Retinal pigment epithelial cell (primary cell): Measurements from ENCODE around the gene SORCS2.

Experiments
- DNase-seq: peaks from one replicate; pipeline ENCODE4 v3.0.0-alpha.2; 2010; ENCODE audit warnings: low read depth
- H3K4me3 ChIP-seq: 2 replicates; pipeline ENCODE4 v1.5.1; 2011; ENCODE audit warnings: mild to moderate bottlenecking, low read length, control low read depth, moderate library complexity
- TF ChIP-seq, protein P1 (sequence below): conservative IDR thresholded peaks from 2 replicates; pipeline ENCODE4 v1.5.1; 2011; ENCODE audit warnings: low read depth, low read length, control low read depth, inconsistent platforms

SORCS2 gene

DNA sequence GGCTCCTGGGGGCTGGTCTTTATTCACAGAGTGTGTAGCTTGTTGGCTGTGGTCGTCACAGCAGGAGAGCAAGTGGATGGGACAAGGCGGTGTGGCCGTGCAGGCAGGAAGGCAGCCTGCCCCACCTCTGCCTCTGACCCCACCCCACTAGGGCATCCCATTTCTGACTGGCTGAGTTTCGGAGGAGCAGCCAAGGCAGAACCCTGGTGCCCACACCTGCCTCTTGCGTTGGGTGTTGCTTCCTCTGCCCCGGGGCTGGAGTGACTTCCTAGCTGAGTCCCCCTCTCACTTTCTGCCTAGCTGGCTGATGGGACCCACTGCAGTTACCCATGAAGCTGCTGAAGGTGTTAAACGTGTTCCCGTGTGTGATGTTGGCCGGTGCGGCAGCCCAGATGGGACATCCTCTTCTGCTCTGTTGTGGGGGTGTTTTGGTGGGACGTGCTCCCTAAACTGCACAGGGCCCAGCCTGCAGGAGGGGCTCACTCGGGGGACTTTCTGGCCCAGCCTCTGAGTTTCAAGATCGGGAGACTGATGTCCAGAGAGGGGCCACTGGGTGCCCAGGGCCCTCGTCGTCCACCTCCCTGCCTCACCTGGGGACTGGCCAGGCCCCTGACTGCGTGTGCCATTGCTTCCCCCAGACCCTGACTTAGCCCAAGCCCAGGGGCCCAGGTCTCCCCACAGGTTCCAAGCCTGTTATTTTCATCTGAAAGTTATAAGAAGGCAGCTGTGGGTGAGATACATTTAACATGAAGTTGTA lies 140.9 kb downstream of the SORCS2 start:
- TF ChIP-seq, protein P1, sequence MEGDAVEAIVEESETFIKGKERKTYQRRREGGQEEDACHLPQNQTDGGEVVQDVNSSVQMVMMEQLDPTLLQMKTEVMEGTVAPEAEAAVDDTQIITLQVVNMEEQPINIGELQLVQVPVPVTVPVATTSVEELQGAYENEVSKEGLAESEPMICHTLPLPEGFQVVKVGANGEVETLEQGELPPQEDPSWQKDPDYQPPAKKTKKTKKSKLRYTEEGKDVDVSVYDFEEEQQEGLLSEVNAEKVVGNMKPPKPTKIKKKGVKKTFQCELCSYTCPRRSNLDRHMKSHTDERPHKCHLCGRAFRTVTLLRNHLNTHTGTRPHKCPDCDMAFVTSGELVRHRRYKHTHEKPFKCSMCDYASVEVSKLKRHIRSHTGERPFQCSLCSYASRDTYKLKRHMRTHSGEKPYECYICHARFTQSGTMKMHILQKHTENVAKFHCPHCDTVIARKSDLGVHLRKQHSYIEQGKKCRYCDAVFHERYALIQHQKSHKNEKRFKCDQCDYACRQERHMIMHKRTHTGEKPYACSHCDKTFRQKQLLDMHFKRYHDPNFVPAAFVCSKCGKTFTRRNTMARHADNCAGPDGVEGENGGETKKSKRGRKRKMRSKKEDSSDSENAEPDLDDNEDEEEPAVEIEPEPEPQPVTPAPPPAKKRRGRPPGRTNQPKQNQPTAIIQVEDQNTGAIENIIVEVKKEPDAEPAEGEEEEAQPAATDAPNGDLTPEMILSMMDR = no peak
- no peak overlapping the region for H3K4me3 ChIP-seq
- no peak for DNase-seq

DNA sequence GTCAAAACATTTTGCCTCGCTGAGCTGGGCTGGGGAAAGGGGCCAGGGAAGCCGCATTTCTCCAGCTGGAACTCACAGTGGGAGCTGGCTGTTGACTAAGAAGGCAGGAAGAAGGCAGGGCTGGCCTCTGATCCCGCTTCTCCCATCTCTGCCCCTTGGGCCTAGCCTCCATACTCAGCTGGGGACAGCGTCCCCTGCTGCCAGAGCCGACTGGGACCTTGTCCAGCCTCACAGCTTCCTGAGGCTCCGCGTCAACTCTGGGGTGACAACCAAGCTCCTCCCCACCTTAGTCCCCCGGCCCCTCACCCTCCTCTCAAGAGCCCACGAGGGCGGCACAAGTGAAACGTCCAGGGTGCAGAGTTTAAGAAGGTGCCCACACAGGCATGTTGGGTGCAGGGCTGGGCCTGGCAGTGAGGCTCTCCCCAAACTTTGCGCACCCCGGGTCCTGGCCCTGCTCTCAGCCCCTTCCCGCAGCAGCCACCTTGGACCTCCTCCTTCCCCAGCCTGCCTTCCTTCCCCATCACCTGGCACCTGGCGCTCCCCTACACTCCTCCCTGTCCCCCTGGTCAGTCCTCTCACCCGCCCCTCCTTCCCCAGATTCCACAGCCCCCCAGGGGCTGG lies 141.6 kb downstream of the SORCS2 start:
- TF ChIP-seq, protein P1 = no peak
- DNase-seq = no peak
- H3K4me3 ChIP-seq = no peak overlapping the region

DNA sequence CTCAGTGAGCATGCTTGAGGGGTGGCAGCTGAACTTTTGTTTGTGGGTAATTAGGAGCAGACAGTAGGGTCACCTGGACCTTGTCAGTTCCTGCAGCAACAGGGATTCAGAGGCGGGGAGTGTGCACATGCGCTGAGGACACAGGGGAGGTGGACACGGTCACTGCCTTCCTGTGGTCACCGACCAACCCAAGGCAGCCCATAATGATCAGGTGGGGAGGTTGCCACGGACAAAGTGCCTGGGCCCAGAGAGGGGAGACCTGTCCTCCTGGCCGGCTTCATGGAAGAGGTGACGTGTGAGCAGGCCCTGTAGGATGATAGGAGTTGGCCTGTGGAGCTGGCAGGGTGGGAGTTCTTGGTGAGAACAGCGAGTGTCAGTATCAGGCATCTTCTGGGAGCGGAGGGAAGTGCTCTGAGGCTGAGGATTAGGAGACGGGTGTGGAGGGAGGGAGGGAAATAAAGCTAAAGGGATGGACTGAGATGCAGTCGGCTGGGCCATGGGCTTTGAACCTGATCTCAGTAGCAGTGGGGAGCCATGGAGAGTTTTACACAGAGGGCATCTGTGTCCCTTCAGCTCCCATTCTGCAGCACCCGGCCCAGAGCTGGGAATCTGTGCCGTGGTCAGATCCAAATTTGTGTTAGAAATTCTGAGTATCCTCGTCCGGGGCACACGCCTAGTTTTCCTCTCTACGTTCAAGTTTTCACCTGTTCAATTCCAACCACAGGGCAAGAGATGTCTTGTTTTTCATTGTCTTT lies 142.4 kb downstream of the SORCS2 start:
- TF ChIP-seq, protein P1 = no peak
- H3K4me3 ChIP-seq = no peak overlapping the region
- DNase-seq = no peak

DNA sequence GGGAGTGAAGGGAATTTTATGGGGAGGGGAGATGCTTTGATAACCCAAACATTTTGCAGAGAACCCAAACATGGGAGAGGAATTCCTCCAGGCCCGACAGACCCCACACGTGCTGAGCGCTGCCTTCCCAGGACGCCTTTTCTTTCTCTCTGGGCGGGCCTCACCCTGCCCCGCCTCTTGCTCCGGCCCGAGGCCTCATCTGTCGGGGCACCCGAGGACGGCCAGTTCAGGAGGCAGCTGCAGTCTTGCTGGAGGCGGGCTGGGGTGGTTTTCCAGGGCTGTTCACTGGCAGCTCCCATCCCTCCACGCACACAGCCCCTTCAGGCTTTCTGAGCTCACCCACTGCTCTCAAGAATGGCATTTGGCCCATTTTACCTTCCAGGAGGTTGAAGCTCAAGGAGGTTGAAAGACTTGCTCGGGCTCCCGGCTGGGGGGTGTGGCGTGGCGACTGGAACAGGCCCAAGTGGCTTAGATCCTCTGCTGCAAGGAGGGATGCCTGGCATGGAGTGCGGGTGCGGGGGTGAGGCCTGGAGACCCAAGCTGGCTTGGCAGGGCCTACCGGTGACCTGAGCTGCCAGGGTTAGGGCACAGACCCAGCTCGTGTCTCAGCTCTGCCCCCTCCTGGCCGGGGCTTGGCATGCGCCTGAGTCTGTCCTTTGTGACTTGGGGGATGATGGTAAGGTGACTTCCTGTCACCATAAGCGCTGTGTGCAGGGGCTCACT lies 143.2 kb downstream of the SORCS2 start:
- no peak for DNase-seq
- no peak overlapping the region for H3K4me3 ChIP-seq
- TF ChIP-seq, protein P1 = peak; percentile 89

DNA sequence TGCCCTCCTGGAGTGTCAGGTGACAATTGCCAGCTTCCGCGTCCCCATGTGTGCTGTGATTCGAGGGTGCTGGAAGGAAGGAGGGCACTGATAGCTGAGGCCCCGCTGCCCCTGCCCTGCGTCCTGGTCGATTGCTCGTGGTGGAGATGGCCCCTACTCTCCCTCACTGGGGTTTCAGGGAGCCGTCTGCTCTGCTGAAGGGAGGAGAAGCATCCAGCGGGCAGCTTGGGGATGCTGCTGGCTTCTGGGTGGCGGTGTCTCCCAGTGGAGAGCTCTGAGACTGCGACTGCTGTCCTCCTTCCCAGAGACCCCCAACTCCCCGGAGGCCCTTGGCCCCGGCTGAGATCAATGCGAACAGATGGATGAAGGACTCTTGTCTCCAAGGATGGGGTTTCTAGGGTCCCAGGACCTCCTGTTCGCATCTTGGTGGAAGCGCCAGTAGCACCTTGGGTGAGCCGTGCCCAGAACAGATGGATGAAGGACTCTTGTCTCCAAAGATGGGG lies 143.8 kb downstream of the SORCS2 start:
- TF ChIP-seq, protein P1 = no peak
- no peak for DNase-seq
- H3K4me3 ChIP-seq = no peak overlapping the region

DNA sequence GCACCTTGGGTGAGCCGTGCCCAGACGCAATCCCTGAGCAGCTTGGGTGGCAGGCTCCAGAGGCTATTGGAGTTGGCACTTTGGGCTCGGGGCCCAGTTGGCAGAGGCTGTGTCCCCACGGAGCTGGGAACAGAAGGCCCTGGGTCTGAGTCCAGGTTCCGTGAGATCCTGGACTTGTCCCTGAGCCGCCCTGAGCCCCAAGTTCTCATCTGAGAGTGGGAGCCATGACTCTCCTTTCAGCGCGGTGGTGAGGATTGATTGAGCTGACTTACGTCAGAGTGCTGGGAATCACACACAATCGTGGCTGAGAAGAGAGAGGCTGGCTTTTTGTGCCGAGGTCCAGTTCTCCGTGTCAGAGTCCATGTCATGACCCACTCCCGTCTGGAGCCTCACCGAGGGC lies 144.4 kb downstream of the SORCS2 start:
- no peak for DNase-seq
- TF ChIP-seq, protein P1 = no peak
- H3K4me3 ChIP-seq = no peak overlapping the region
